Measurements from ENCODE around the gene CACNG6.

- no peak for TF ChIP-seq CTCF (IDR thresholded peaks at IDR 0.05)
- no peak for TF ChIP-seq POLR2A (IDR thresholded peaks at IDR 0.05)
Measured at GRCh38 chr19:53951436-53951835, 40.0 kb upstream of the CACNG6 start.
